Right lobe of liver (tissue), 4 donors: ENCODE measurements around the gene UNC13B.

Experiments
- CTCF ChIP-seq, 4 donors: fragments of 200-600 bp in 3 of 4; fragments of 450-650 bp in 1 of 4; IDR thresholded peaks; one replicate each; pipeline versions ENCODE4 v1.5.1 to v1.8.0; 2016 to 2022; ENCODE audit warnings: antibody characterized with exemption in 4 of 4, mild to moderate bottlenecking in 2 of 4
- POLR2A ChIP-seq: fragments of 450-650 bp; IDR thresholded peaks from one replicate; pipeline ENCODE4 v1.6.1; 2017; ENCODE audit warnings: antibody characterized with exemption, mild to moderate bottlenecking
- donor health status: DM: no; HTN: no; CAD: no.
- donor health status: DM: no; HTN: no; CAD: no.
- donor health status: DM: no; HTN: yes; CAD: no.

- no peak for TF ChIP-seq CTCF (IDR thresholded peaks at IDR 0.05)
- TF ChIP-seq POLR2A: no peak
Observed at GRCh38 chr9:35135988-35136387, 25.8 kb upstream of the UNC13B start.
